GM20431 (cell line): Measurements from ENCODE around the gene VASH2.
"Not testable (repeated sequence)": the region's sequence is repeated elsewhere in the genome, so short reads cannot be mapped to it uniquely, and the experiment has no call there.

ENCODE experiments used
- in situ Hi-C: fragments of 300-500 bp; cut with MseI, MboI; formaldehyde crosslinking; loops from one replicate; pipeline ENCODE4 v1.15.0; 2020; ENCODE audit warnings: low sequenced_read_pairs; ENCODE audit not compliant: unreplicated experiment

VASH2 gene

GRCh38 chr1:212950243-212951125 lies at the start of gene VASH2:
Gene VASH2, plus strand, starts transcription at chr1:212950541. Its CDS starts 1,002 bp downstream, at chr1:212951543.
- in situ Hi-C loops, result no loop called here

GRCh38 chr1:212901290-212901689 lies 49.1 kb upstream of the VASH2 start:
- in situ Hi-C loops, result no loop called here

DNA sequence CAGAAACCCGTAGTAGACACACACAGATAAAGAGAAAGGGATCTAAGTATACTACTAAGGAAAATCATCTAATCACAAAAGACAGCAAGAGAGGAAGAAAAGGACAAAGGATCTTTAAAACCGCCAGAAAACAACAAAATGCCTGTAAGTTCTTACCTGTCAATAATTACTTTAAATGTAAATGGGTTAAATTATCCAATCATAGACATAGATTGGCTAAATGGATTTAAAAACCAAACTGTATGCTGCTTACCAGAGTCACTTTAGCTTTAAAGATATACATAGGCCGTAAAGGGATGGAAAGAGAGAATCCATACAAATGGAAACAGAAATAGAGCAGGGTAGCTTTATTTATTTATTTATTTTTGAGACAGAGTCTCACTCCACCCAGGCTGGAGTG lies 48.3 kb upstream of the VASH2 start:
- in situ Hi-C loops, result no loop called here

- in situ Hi-C loops, result no loop called here
Measured at GRCh38 chr1:212903664-212904063, 46.7 kb upstream of the VASH2 start.

GRCh38 chr1:212908071-212908470 lies 42.3 kb upstream of the VASH2 start:
- in situ Hi-C loops, result not testable (repeated sequence)

- in situ Hi-C loops, result no loop called here
Measured at GRCh38 chr1:212908971-212909370, 41.4 kb upstream of the VASH2 start.

DNA sequence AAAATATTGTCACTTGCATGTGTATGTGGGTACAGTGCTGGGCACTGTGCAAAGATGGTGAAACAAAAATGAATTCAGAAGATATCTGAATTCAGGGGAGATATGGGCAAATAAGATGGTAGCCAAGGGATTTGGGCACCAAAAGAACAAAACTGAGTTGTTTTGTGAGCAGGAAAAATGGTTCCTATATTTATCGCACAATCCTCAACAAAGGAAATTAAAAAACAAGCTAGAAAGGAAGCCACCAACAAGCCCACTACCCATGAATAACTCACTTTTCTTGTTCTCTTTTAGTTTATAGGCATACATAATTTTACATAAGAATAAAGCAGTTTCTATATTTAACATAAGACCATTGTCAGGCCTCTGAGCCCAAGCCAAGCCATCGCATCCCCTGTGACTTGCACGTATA lies 40.7 kb upstream of the VASH2 start:
- in situ Hi-C loops, result no loop called here

DNA sequence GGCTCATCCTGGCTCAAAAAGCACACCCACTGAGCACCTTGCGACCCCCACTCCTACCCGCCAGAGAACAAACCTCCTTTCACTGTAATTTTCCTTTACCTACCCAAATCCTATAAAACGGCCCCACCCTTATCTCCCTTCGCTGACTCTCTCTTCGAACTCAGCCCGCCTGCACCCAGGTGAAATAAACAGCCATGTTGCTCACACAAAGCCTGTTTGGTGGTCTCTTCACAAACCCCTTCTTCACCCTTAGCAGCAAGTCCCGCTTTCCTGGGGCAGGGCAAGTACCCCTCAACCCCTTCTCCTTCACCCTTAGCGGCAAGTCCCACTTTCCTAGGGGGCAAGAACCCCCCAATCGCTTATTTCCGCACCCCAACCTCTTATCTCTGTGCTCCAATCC lies 40.1 kb upstream of the VASH2 start:
- in situ Hi-C loops, result not testable (repeated sequence)

- in situ Hi-C loops, result not testable (repeated sequence)
Measured at GRCh38 chr1:212913638-212914037, 36.7 kb upstream of the VASH2 start.

DNA sequence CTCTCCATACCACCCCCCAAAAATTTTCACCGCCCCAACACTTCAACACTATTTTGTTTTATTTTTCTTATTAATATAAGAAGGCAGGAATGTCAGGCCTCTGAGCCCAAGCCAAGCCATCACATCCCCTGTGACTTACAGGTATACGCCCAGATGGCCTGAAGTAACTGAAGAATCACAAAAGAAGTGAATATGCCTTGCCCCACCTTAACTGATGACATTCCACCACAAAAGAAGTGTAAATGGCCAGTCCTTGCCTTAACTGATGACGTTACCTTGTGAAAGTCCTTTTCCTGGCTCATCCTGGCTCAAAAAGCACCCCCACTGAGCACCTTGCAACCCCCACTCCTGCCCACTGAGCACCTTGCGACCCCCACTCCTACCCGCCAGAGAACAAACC lies 36.2 kb upstream of the VASH2 start:
- in situ Hi-C loops, result not testable (repeated sequence)

DNA sequence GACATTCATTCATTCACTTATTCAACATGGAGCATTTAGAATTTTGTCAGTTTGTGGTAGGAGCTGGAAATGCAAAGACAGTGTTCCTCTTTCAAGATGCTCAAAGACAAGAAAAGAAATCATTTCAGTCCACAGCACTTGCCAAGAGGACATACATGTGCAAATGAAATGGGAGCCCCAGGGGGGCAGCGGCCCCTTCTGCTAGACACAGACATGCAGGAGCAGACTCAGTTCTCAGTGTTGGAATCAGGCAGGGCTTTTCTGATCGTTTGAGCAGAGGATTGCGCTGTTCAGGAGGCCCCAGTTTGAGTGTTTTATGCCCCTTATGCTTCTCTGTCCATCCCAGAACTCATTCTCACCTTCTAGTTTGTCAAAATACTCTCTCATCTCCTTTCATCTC lies 35.6 kb upstream of the VASH2 start:
- in situ Hi-C loops, result no loop called here

GRCh38 chr1:212915245-212916091 lies 34.9 kb upstream of the VASH2 start:
- in situ Hi-C loops, result no loop called here

GRCh38 chr1:212916481-212917133 lies 33.7 kb upstream of the VASH2 start:
- in situ Hi-C loops, result no loop called here

DNA sequence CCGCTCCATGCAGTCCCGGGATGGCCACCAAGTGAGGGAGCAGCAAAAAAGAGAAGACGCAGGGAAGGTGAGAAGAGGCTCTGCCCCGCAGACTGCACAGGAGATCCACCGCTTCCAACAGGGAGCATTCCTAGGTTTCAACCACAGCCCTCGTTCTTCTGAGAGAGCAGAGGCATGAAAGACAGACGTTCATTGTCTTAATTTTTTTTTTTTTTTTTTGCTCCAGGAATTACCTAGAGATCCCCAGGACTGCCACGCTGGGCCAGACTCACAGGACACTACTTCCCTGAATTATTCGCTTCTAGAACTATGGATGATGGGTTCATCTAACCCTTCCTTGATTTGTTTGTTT lies 33.2 kb upstream of the VASH2 start:
- in situ Hi-C loops, result no loop called here

DNA sequence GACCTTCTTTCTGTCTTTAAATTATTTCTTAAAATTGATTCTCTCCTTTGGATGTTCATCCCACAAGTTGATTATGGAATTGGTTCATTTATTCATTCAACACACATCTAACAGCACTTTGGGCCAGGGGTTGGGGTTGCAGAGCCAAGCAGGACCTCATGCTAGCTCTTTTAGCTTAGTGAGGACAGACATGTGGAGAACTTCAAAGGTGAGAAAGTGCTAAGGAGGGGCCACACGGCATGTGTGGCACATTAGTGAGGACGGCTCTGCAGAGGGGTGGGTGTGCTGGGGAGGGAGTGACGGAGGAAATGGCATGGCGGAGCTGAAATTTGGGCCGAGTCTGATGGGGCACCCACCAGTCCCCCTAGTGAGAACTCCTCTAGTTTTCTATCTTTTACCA lies 32.5 kb upstream of the VASH2 start:
- in situ Hi-C loops, result no loop called here

DNA sequence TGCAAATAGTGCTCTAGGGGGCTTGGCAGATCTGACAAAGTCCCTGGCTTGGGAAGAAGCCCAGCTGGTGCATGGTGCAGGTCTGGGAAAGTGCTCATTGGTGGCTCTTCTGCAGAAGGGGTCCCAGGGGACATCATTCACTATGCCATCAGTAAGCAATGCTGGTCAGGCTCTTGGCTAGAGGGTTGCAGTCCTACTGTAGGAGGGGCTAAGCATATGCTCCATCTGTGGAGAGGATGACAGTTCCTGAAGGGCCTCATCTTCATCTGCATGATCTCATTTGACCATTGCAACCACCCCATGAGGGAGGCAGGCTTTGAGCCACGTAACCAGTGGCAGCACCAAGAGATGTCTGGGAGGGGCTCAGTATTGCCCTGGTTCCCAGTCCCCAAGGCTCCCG lies 31.5 kb upstream of the VASH2 start:
- in situ Hi-C loops, result no loop called here

- in situ Hi-C loops, result no loop called here
Measured at GRCh38 chr1:212920246-212920645, 30.1 kb upstream of the VASH2 start.

- in situ Hi-C loops, result no loop called here
Measured at GRCh38 chr1:212920896-212921295, 29.4 kb upstream of the VASH2 start.

- in situ Hi-C loops, result no loop called here
Measured at GRCh38 chr1:212922016-212922415, 28.3 kb upstream of the VASH2 start.

GRCh38 chr1:212926372-212926771 lies 24.0 kb upstream of the VASH2 start:
- in situ Hi-C loops, result no loop called here
